ENCODE data around the gene NANOS1. TPM values are rescaled to one million over a fixed set of nuclear protein-coding genes. Genes with fewer than 3 reads are reported as not detected.

NANOS1 gene
- total and polyA plus RNA-seq, 9 of the 15 experiments (the other 6 are each of a cell fraction or from before 2014, with no cell fraction given), result 0.14 to 1.6 (median 0.83) TPM; not detected in 1

GRCh38 chr10:119030421-119031250, 1.1 kb downstream of the NANOS1 start (continued):
- no peak for TF ChIP-seq ARID3A (IDR thresholded peaks at IDR 0.05; ENCODE audit: borderline replicate concordance, low read depth, low read length)
- peak; percentile 71 for TF ChIP-seq CXXC5 (CRISPR knock-in tag; IDR thresholded peaks at IDR 0.05)
- no peak for TF ChIP-seq ELF2 (CRISPR knock-in tag; IDR thresholded peaks at IDR 0.05)
- TF ChIP-seq CC2D1A (IDR thresholded peaks at IDR 0.05), result no peak
- no peak; the same call in 1 of the 2 replicates for TF ChIP-seq RBFOX2 (IDR thresholded peaks at IDR 0.05; ENCODE audit: low read depth, low read length)
- no peak for TF ChIP-seq E2F1 (CRISPR knock-in tag; IDR thresholded peaks at IDR 0.05)
- TF ChIP-seq VEZF1 (CRISPR knock-in tag; IDR thresholded peaks at IDR 0.05), result no peak
- no peak for TF ChIP-seq ZSCAN29 (IDR thresholded peaks at IDR 0.05)
- TF ChIP-seq ARID4B (CRISPR knock-in tag; IDR thresholded peaks at IDR 0.05), result no peak
- TF ChIP-seq TBP (optimal IDR thresholded peaks at IDR 0.05; ENCODE audit: low read depth, low read length), result no peak
- no peak for TF ChIP-seq THRAP3 (IDR thresholded peaks at IDR 0.05; ENCODE audit: borderline replicate concordance)
- TF ChIP-seq ZNF778 (CRISPR knock-in tag; IDR thresholded peaks at IDR 0.05), result no peak
- no peak for TF ChIP-seq ZNF77 (CRISPR knock-in tag; IDR thresholded peaks at IDR 0.05)
- TF ChIP-seq SP2 (IDR thresholded peaks at IDR 0.05; ENCODE audit: extremely low read depth, low read depth, low read length, poor library complexity, severe bottlenecking), result no peak
- no peak for TF ChIP-seq DDX20 (tag; IDR thresholded peaks at IDR 0.05; ENCODE audit: low read depth)
- TF ChIP-seq MTA3 (IDR thresholded peaks at IDR 0.05; ENCODE audit: borderline replicate concordance), result 0 out of 2 replicates have a peak, but pooled peaks have one; percentile 28
- no peak for TF ChIP-seq MCM2 (IDR thresholded peaks at IDR 0.05; ENCODE audit: low read depth)
